Mucosa of stomach (tissue), 1 donor: ENCODE measurements around the gene ATF7.

ENCODE experiments used
- H3K27me3 ChIP-seq: one replicate; pipeline ENCODE4 v1.7.0; 2013; ENCODE audit warnings: mild to moderate bottlenecking, low read length; ENCODE audit not compliant: control insufficient read depth, insufficient read depth
- H3K36me3 ChIP-seq: one replicate; pipeline ENCODE4 v1.7.0; 2013; ENCODE audit warnings: low read length; ENCODE audit not compliant: control insufficient read depth, insufficient read depth
- H3K4me1 ChIP-seq: one replicate; pipeline ENCODE4 v1.7.0; 2013; ENCODE audit warnings: mild to moderate bottlenecking, low read length; ENCODE audit not compliant: control insufficient read depth, insufficient read depth
- H3K4me3 ChIP-seq: one replicate; pipeline ENCODE4 v1.7.0; 2013; ENCODE audit warnings: low read length
- H3K9ac ChIP-seq: one replicate; pipeline ENCODE4 v1.7.0; 2013; ENCODE audit warnings: mild to moderate bottlenecking, low read length, moderate library complexity
- H3K9me3 ChIP-seq: one replicate; pipeline ENCODE4 v1.7.0; 2013; ENCODE audit warnings: mild to moderate bottlenecking, low read length, moderate library complexity; ENCODE audit not compliant: control insufficient read depth
- donor health status: Pancreatic carcinoma.

ATF7 gene

GRCh38 chr12:53500776-53501614 is 125.2 kb downstream of the ATF7 start, which contains the start of gene TARBP2:
Gene TARBP2 (plus strand): TSS chr12:53501283. CDS start chr12:53501409, 126 bp downstream.
- Histone ChIP-seq H3K9ac (peak within 1 kb of the TSS; percentile 81), H3K36me3 (no peaks in the 10 kb centered on the region), H3K4me1 (peaks cover 28% of the 10 kb centered on the region), H3K4me3 (peak within 1 kb of the TSS; percentile 68), H3K27me3 (no peaks in the 10 kb centered on the region), H3K9me3 (no peaks in the 10 kb centered on the region)

GRCh38 chr12:53500142-53500775 is 125.9 kb downstream of the ATF7 start:
- Histone ChIP-seq H3K4me3 (peak overlapping the region; percentile 68), H3K9me3 (no peaks in the 10 kb centered on the region), H3K27me3 (no peaks in the 10 kb centered on the region), H3K4me1 (peaks cover 30% of the 10 kb centered on the region), H3K36me3 (no peaks in the 10 kb centered on the region), H3K9ac (peak overlapping the region; percentile 81)

GRCh38 chr12:53499266-53500141 is 126.7 kb downstream of the ATF7 start, which contains the start of gene MAP3K12:
Gene MAP3K12 (minus strand): TSS chr12:53499458. CDS start chr12:53487391, 12,067 bp downstream.
- Histone ChIP-seq H3K9me3 (no peaks in the 10 kb centered on the region), H3K36me3 (no peaks in the 10 kb centered on the region), H3K9ac (peak within 1 kb of the TSS; percentile 81), H3K4me1 (peaks cover 30% of the 10 kb centered on the region), H3K27me3 (no peaks in the 10 kb centered on the region), H3K4me3 (peak within 1 kb of the TSS; percentile 68)

- no peaks in the 10 kb centered on the region for H3K9me3 ChIP-seq
- H3K27me3 ChIP-seq, result no peaks in the 10 kb centered on the region
- H3K4me3 ChIP-seq, result no peak overlapping the region
- H3K9ac ChIP-seq, result peak overlapping the region; percentile 29
- H3K36me3 ChIP-seq, result no peaks in the 10 kb centered on the region
- peaks cover 39% of the 10 kb centered on the region for H3K4me1 ChIP-seq
Observed at GRCh38 chr12:53498235-53498630, 127.9 kb downstream of the ATF7 start.

- no peak overlapping the region for H3K4me3 ChIP-seq
- H3K9ac ChIP-seq, result no peak overlapping the region
- no peaks in the 10 kb centered on the region for H3K9me3 ChIP-seq
- no peaks in the 10 kb centered on the region for H3K27me3 ChIP-seq
- peaks cover 39% of the 10 kb centered on the region for H3K4me1 ChIP-seq
- no peaks in the 10 kb centered on the region for H3K36me3 ChIP-seq
Observed at GRCh38 chr12:53497461-53497860, 128.7 kb downstream of the ATF7 start.

GRCh38 chr12:53496752-53497032 is 129.5 kb downstream of the ATF7 start:
- H3K9me3 ChIP-seq, result no peaks in the 10 kb centered on the region
- H3K36me3 ChIP-seq, result no peaks in the 10 kb centered on the region
- no peaks in the 10 kb centered on the region for H3K27me3 ChIP-seq
- no peak overlapping the region for H3K4me3 ChIP-seq
- no peak overlapping the region for H3K9ac ChIP-seq
- H3K4me1 ChIP-seq, result peaks cover 33% of the 10 kb centered on the region

GRCh38 chr12:53495903-53496751 is 130.1 kb downstream of the ATF7 start:
- Histone ChIP-seq H3K27me3 (no peaks in the 10 kb centered on the region), H3K4me3 (no peak overlapping the region), H3K9ac (no peak overlapping the region), H3K36me3 (no peaks in the 10 kb centered on the region), H3K4me1 (peaks cover 30% of the 10 kb centered on the region), H3K9me3 (no peaks in the 10 kb centered on the region)

- Histone ChIP-seq H3K27me3 (no peaks in the 10 kb centered on the region), H3K4me1 (peaks cover 20% of the 10 kb centered on the region)
Observed at GRCh38 chr12:53493610-53494391, 132.4 kb downstream of the ATF7 start.

GRCh38 chr12:53492830-53493609 is 133.2 kb downstream of the ATF7 start:
- Histone ChIP-seq H3K4me1 (peaks cover 15% of the 10 kb centered on the region), H3K9ac (peak overlapping the region; percentile 75), H3K27me3 (no peaks in the 10 kb centered on the region), H3K4me3 (peak overlapping the region; percentile 32), H3K9me3 (no peaks in the 10 kb centered on the region), H3K36me3 (no peaks in the 10 kb centered on the region)

More at GRCh38 chr12:53493610-53494391, 132.4 kb downstream of the ATF7 start:
- peak overlapping the region; percentile 32 for H3K4me3 ChIP-seq
- peak overlapping the region; percentile 75 for H3K9ac ChIP-seq
- H3K36me3 ChIP-seq, result no peaks in the 10 kb centered on the region
- H3K9me3 ChIP-seq, result no peaks in the 10 kb centered on the region

GRCh38 chr12:53492188-53492587 is 134.0 kb downstream of the ATF7 start:
- Histone ChIP-seq H3K4me1 (peaks cover 15% of the 10 kb centered on the region), H3K36me3 (no peaks in the 10 kb centered on the region), H3K27me3 (no peaks in the 10 kb centered on the region), H3K9ac (no peak overlapping the region), H3K9me3 (no peaks in the 10 kb centered on the region), H3K4me3 (no peak overlapping the region)
